GM13976 (cell line): ENCODE data around the gene STK32B.
"Not testable (repeated sequence)": the region's sequence is repeated elsewhere in the genome, so short reads cannot be mapped to it uniquely, and the experiment has no call there.

ENCODE experiments used
- DNase-seq: peaks from one replicate; pipeline ENCODE4 v3.0.0; 2012; ENCODE audit warnings: low spot score
- CTCF ChIP-seq: IDR thresholded peaks from 2 replicates; pipeline ENCODE4 v1.5.1; 2012; ENCODE audit warnings: borderline replicate concordance, mild to moderate bottlenecking; ENCODE audit not compliant: insufficient read depth; ENCODE audit errors: extremely low read depth, missing control alignments, control extremely low read depth
- in situ Hi-C: fragments of 300-500 bp; cut with MboI; formaldehyde crosslinking; loops from one replicate; pipeline ENCODE4 v1.12.0; 2022; ENCODE audit warnings: low sequenced_read_pairs, mixed read lengths, inconsistent platforms; ENCODE audit not compliant: unreplicated experiment

Gene STK32B

GRCh38 chr4:5054532-5054931 is 3.3 kb downstream of the STK32B start:
- no peak for TF ChIP-seq CTCF
- no peak for DNase-seq
- in situ Hi-C loops: no loop called here

- in situ Hi-C loops: no loop called here
- no peak for DNase-seq
- TF ChIP-seq CTCF: no peak
Measured at GRCh38 chr4:5055411-5055810, 4.1 kb downstream of the STK32B start.

GRCh38 chr4:5066101-5066500 is 14.8 kb downstream of the STK32B start:
- no peak for DNase-seq
- TF ChIP-seq CTCF: no peak
- in situ Hi-C loops: no loop called here

GRCh38 chr4:5066968-5067367 is 15.7 kb downstream of the STK32B start:
- in situ Hi-C loops, DNase-seq: not testable (repeated sequence)

GRCh38 chr4:5067908-5068307 is 16.6 kb downstream of the STK32B start:
- no peak for DNase-seq
- TF ChIP-seq CTCF: no peak
- in situ Hi-C loops: no loop called here

- TF ChIP-seq CTCF: no peak
- in situ Hi-C loops: no loop called here
- DNase-seq: no peak
Measured at GRCh38 chr4:5069901-5070300, 18.6 kb downstream of the STK32B start.

- DNase-seq: no peak
- no peak for TF ChIP-seq CTCF
- in situ Hi-C loops: no loop called here
Measured at GRCh38 chr4:5072948-5073347, 21.7 kb downstream of the STK32B start.

GRCh38 chr4:5078009-5078408 is 26.7 kb downstream of the STK32B start:
- in situ Hi-C loops: no loop called here
- DNase-seq: no peak

More at GRCh38 chr4:5078009-5078408, 26.7 kb downstream of the STK32B start:
- TF ChIP-seq CTCF: no peak
